ENCODE results near the gene KATNAL1.
"Not testable (repeated sequence)": the region's sequence is repeated elsewhere in the genome, so short reads cannot be mapped to it uniquely, and the experiment has no call there.

The KATNAL1 gene

DNA sequence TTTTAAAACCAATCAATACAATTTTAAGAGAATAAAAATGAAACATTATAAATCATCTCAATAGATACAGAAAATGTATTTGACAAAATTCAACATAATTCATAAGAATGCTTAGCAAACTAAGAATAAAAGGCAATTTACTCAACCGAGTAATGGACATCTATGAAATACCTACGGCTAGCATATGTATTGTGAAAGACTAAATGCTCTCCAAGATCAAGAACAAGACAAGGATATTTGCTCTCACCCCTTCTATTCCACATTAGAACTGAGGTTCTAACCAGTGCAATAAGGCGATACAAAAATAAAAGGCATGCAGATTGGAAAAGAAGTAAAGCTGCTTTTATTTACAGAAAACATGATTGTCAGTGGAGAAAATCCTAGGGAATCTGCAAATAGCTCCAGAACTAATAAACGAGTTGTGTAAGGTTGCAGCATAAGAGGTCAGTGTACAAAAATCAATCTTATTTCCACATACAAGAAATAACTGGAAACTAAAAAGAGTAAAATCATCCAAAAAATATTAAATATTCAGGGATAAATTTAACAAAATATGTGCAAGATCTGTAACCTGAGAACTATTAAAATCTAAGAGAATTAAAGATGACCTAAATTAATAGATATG is 16.4 kb downstream of the KATNAL1 start:
- DNase-seq, result no peak

DNA sequence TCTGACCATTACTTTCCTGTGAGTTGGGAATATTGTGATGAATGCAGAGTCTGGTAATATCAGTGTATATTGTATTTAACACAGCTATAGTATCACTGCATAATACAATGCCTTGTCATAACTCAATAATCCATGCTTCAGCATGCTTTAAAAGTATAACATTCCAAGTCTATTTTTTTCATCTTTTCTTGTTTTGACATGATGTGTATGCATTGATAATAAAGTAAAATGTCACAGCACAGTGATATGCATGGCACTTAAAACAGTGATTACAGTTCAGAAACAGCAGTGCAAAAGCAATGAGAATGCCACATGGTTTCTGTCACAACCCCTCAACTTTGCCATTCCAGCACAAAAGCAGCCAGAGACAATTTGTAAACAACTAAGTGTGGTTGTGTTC is 17.8 kb downstream of the KATNAL1 start:
- no peak for DNase-seq

DNA sequence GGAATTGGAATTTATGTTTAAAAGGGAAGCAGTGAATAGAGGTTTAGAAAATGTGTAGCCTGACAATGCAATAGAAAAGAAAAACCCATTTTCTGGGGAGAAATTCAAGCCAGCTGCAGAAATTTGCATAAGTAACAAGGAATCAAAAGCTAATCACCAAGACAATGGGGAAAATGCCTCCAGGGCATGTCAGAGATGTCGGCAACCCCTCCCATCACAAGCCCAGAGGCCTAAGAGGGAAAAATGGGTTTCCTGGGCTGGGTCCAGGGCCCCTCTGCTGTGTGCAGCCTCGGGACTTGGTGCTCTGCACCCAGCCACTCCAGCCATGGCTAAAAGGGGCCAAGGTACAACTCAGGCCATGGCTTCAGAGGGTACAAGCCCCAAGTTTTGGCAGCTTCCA is 21.3 kb downstream of the KATNAL1 start:
- not testable (repeated sequence) for DNase-seq

DNA sequence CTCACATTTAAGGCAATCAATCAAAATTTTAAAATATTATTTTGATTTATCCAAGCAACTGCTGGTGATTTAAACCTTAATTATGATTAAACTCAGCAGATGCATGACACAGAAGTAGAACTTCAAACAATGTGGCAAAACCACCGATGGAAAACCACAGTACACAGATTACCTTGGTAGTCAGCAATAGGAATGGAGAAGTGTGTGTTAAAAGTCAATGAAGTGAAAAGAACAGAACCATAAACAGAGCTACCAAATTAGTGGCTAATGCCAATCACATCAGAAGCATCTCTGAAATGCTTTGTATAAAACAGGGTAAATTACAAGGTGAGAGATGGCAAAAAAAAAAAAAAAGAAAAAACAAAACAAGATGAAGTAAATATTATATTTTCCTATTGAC is 31.2 kb downstream of the KATNAL1 start:
- no peak for DNase-seq

DNA sequence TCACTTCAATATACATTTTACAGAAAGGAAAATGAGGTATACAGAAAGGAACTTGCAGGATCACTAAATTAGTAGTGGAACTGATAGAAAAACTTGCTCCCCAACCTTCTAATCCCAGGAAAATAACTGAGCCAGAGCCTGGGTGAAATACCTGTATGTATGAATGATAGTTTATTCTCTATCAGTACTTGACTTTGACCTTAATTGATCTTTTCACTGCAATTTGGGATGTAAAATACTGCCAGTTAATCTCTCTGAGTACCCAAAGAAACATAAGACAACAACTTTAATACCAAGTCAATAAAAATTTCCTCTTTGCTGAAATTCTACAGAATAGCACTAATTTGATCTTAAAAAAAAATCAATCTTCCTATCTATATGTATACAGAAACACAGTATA is 33.3 kb downstream of the KATNAL1 start:
- DNase-seq, result no peak

DNA sequence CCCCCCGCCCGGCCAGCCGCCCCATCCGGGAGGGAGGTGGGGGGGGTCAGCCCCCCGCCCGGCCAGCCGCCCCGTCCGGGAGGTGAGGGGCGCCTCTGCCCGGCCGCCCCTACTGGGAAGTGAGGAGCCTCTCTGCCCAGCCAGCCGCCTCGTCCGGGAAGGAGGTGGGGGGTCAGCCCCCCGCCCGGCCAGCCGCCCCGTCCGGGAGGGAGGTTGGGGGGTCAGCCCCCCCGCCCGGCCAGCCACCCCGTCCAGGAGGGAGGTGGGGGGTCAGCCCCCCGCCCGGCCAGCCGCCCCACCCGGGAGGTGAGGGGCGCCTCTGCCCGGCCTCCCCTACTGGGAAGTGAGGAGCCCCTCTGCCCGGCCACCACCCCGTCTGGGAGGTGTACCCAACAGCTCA is 37.3 kb downstream of the KATNAL1 start:
- DNase-seq, result not testable (repeated sequence)

DNA sequence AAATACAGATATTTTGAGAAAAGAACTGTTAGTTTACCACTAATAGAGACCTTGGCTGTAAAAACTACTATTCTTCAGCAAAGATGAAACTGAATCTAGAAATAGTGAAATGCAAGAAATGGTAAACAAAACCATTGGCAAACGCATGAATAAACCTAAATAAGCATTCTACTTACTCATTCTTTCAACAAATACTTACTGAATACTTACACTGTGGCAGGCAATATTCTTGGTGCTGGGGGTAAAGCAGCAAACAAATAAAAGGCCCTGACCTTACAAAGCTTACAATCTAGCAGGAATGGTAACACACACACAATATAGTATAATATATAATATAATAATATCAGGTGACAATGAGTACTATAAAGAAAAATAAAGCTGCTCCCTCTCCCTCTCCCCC is 38.7 kb downstream of the KATNAL1 start:
- no peak for DNase-seq

DNA sequence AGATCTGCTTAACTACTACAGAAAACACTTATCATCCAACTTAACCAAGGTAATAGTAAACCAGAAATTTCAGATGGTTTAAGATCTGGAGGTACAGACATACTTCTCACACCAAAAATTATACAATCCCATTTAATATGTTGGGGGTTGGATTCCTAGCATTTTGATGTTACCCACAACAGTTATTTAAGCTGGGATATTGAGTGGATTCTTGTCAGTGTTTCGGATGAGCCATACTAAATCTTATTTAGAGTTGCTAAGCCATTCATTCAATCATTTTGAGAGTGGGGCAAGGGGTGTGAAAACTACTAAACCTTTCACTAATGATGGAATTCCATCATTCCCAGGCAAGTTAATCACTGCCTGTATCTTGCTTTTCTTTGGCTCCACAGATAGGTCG is 40.6 kb downstream of the KATNAL1 start:
- DNase-seq, result no peak

DNA sequence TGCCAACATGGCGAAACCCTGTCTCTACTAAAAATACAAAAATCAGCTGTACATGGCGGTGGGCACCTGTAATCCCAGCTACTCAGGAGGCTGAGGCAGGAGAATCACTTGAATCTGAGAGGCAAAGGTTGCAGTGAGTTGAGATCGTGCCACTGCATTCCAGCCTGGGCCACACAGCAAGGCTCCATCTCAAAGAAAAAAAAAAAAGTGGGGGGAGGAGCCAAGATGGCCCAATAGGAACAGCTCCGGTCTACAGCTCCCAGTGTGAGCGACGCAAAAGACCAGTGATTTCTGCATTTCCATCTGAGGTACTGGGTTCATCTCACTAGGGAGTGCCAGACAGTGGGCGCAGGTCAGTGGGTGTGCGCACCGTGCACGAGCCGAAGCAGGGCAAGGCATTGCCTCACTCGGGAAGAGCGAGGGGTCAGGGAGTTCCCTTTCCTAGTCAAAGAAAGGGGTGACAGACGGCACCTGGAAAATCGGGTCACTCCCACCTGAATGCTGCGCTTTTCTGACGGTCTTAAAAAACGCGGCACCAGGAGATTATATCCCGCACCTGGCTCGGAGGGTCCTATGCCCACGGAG is 48.1 kb downstream of the KATNAL1 start:
- not testable (repeated sequence) for DNase-seq

DNA sequence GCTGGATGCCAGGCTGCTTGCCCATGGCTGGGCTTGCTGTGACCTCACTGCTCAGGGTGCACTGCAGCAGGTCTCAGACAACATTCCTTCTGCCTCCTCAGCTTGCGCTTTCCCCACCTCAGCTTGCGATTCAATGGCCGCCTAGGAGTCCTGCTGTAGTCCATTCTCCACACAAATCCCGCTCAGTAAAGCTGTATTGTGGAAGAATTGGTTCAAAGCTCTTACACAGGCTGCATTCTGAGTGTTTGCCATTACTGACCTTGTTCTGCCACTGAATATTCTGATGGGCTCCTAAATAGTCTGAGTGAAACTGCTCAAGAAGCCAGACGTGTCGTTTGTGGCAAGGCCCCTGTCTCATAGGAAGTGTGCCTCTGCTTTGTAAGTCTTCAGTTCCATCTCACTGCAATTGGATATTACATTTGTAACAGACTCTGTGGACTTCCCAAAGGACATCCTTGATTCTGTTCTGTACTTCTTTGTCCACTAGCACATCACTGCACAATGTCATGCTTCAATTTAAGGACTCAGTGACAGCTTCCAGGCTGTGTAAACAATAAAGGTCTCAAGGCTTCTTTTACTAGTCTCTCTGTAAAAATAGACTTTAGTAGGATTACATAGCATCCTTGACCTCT is 49.8 kb downstream of the KATNAL1 start:
- no peak for DNase-seq

DNA sequence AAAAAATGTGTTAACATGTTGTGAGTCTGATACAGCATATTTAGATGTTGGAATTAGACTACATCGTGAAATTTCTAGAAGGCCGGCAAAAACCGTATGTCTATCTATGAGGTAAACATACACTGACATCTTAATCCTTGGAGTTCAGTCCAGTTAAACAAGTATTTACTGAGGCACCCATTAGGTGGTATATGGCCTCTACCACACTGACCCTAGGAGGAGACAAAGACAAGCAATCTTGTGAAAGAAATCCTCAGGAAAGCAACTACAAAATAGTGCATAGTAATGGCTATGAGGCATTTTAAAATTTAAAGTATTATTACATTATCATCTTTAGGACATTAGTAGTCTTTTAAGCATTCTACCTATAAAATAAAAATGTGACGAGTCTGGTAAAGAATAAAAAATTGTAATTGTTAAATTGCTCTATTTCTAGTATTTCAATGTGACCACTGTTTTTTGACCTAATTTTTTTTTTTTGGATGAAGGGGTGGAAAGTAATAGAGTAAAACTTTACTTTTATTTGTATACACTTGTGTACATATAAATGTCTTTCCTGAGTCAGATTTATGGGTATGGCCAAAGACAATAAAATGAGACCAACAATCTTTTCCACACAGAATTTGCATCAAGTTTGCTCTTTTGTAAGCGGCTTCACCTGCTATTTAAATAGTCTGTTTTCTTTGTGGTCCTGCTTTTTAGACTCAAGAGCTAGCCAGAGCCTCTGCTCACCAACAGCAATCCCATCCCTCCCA is 50.5 kb downstream of the KATNAL1 start:
- DNase-seq, result no peak

DNA sequence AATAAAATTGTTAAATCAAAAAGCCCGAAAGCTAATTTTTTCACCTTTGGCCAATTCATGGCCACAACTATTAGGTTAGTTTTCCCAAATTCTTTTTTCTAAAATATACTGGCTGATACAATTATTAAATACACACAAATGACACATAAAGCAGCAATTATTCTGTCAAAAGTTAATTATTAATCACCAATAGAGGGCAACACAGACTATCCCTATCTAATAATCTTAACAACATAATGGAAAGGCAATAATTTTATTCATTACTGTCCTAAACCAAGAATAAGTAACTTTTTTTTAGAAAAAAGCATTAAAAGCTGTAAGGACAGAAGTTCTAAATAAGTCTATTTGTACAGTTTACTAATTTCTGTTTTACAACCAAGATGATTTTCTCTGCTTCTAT is 51.7 kb downstream of the KATNAL1 start:
- DNase-seq, result no peak

DNA sequence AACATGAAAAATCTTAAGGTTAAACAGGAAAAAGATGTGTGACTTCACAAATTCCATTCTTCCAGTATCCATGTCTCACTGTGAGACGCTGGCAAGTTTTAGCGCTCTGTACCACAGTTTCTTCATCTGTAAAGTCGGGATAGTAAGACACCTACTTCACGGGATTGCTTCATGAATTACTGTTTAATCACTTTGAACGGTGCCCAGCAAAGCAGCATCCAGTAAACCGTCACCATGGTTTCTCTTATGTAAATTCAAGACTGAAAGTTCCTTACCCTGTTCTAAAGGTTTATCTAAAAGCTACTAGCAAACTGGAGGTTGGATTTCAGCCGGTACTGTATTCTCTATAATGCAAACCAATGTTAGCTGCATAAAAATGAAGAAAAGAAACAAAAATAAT is 53.5 kb downstream of the KATNAL1 start:
- no peak for DNase-seq

DNA sequence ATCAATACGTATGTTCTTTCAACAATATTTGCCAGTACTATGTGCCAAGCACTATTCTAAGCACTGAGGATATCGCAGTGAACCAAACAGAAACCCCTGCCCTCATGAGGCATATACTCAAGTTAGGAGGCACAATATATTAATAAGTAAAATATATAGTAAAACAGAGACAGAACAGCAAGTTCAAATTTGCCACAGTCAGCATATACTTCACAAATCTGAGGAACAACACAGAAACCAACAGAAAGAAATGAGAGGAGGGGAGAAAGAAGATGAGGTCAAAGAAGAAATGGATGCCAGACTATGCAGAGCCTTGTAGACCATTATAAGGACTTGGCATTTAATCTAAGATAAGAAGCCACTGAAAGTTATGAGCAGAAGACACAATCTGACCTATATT is 59.9 kb downstream of the KATNAL1 start:
- no peak for DNase-seq

DNA sequence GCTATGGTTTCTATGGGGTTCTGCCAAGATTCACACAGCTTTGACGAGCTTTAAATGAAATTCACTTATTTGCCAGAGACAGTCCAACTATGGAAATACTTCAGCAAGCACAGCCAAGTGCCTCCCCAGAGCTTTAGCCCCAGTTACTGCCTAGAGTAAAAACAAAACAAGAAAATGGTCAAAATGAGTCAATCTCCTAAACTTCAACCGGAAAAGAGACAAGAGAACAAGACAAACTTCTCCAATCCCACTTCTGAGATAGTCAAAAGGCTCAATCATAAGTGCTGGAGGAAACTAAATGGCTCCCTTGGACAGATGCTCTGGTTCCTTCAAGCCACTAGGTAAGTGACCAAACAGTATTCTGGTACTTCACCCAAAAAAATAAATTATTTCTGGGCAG is 65.8 kb downstream of the KATNAL1 start:
- DNase-seq, result no peak

DNA sequence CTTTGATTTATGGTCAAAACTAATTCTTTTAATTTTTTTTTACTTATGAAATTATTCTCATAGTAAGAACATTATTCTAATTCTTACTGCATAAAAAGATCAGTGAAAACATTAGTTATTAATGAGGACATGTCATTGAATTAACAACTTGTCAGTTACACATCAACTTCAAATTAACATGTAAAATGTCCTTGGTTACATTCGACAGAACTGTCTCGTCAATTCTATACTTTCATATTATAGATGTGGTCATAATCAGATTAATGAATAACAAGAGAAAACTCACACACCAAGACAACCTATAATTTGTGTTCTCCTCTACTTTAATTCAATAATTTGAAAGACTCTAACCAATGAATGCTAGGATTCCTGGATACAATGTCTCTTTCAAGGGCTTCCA is 66.7 kb downstream of the KATNAL1 start:
- DNase-seq, result no peak

DNA sequence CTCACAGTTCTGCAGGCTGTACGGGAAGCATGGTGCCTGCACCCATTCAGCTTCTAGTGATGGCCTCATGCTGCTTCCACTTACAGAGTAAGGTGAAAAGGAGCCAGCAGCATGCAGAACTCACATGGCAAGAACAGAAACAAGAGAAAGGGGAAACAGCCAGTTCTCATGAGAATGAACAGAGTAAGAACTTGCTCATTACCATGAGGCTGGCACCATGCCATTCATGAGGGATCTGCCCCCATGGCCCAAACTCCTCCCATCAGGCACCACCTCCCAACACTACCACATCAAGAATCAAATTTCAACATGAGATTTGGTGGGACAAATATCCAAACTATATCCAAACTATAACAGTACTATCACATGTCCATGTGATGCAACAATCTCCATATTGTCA is 72.1 kb downstream of the KATNAL1 start:
- no peak for DNase-seq

DNA sequence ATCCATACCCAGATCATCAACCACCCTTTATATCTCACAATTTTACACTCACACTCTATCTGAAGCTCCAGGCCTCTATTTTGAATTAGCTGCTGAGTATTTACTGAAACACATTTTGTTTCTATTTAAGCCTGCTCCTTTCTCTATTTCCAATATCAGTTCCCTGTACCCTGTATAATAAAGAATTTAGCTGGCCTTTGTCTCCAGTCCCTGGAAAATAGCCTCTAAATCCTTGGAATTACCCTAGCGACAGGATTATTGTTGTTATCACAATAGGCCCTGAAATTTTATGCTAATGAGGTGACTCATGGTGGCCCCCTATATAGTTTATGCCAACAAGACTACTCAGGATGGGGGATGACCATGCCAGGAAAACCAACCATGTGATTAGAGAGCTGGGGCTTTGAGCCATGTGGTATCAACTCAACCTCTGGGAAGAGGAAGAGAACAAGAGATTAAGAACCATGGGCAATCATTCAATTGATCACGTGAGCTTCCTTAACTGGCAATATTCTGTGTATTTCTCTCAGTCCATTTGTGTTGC is 72.7 kb downstream of the KATNAL1 start:
- DNase-seq, result no peak

DNA sequence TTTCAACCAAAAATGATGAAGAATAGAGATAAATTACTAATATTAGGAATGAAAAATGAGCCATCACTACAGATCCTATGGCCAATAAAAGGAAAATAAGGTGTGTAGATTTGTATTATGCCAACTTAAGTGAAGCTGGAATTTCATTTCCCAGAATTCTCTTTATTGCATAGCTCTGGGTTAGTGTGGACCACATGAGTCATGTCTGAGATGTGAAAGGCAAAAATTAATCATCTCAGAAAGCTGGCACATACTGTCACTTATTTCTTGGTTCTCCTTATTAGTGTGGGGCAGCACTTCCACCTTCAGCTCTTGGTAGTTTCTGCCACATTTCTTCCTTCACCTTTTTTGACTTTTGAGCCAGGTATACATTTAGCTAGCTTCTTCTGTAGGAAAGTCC is 82.6 kb downstream of the KATNAL1 start:
- DNase-seq, result no peak

DNA sequence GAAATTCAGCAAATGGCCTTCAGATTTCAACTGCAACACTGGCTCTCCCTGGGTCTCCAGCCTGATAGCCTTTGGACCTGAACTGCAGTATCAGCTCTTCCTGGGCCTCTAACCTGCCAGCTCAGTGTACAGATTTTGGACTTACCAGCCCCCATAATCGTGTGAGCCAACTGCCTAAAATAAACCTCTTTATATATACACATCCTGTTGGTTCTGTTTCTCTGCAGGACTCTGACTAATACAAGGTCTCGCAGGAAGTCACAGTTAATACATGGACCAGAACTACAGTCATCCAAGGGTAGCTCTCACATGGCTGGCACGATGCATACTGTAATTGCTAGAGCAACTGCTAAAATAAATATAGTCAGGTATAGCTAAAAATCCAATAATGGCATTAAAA is 85.1 kb downstream of the KATNAL1 start:
- no peak for DNase-seq

DNA sequence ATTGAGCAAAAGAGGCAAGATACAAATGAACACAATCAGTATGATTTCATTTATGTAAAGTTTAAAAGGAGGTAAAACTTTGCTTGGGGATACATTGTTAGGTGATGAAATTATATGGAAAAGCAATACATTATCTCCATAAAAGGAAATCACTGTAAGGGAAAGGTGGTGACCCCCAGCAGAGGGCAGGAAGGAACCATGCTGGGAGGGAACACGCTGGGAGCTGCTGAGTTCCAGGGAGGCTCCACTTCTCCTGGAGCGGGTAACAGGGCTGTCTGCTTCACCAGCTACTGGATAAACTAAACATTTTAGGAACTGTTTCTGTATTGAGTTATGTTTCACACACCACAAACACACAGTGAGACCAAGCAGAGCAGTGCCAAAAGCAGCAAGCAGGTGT is 91.2 kb downstream of the KATNAL1 start:
- no peak for DNase-seq

DNA sequence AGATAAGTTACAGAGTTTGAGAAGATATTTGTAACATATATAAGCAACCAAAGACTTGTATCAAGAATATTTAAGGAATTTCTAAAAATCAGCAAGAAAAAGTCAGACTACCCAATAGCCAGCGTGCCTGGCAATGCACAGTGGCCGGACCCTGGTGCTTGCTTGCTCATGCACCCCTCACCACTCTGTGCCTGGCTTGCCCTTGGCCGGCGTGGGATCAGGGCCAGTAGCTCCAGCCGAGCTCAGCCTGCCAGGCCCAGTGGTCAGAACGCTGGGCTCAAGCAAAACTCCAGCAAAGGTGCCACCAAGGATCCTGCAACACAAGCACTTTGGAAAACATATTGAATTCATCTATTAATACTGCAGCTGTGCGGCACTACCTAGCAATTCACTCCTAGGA is 95.1 kb downstream of the KATNAL1 start:
- DNase-seq, result no peak

DNA sequence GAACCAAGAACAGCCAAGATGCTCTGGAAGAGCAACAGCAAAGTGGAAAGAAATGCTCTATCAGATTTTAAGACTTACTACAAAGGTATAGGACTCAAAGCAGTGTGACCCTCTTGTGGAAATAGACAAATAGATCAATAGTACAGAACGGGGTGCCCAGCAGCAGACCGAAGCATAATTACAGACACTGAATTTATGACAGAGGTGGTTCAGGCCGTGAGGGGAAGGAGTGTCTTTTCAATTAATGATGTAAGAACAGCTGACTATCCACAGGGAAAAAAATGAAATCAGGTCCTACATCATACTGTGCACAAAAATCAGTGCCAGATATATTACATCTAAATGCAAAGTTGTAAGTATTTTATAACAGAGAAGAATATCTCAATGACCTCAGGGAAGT is 95.6 kb downstream of the KATNAL1 start:
- DNase-seq, result no peak

DNA sequence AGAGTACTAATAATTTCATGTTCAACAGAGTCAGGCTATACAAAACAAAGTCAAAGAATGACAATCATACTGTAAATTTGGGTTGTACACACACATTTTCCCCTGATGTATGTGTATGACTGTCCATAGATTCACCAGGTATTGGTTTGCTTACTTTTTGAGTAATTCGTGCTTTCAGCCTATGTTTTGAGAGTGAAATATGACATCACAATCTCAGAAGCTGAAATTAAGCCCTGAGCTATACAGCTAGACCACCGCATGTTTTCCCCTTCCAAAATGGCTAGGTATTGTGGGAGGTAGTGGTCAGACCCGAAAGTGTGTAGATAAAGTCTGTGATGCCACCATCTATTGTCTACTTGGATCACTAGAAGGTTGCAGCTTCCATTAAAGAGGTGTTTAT is 102.8 kb downstream of the KATNAL1 start:
- no peak for DNase-seq
